ENCODE data around the gene CMTM4. TPM values are rescaled to one million over a fixed set of nuclear protein-coding genes. Genes with fewer than 3 reads are reported as not detected.

The CMTM4 gene
- polyA plus RNA-seq, 1 experiment = 28.0 TPM

DNA sequence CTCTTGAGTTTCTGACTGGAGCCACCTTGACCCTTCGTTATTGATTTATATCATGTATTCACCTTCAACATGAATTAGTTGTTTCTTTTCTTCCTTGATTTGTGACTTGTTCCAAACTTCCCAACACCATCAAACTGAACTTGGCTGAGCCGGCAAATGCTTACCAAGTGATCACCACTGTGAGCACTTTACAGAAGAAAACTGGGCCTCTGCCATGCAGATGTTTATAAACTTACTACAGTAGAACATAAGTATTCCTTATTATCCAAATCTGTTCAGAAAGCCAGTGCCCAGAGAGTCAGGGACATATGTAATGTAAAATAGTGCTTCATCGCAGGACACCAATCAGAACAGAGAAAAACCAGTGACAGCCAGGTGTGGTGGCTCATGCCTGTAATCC lies 19.9 kb downstream of the CMTM4 start:
- CTCF ChIA-PET = interaction anchor here (0.7 to 1.7 kb wide), 2 partner anchors 13 to 68 kb away, joined by 3 read pairs; no protein-coding TSS in a partner anchor
- DNase-seq (ENCODE audit: low read depth) = no peak

DNA sequence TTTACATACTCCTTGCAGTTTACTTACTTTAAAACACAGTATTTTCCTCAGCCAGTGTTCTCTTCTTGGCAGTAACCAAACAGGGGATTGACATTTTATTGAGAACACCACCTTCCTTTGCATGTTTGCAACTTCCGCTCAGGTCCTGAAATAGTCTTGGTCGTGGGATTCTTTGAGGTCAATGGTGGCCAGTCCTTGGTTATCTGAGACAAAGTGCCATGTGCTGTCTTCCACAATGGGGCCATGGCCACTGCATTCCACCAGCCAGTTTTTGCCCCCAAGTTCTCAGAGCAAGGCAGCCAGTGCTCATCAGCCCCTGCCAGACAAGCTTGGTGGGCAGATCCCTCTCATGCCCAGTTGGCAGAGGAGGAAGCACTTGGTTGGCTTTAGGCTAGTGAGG lies 22.9 kb downstream of the CMTM4 start:
- no peaks in the 10 kb centered on the region for H3K36me3 ChIP-seq (ENCODE audit: control insufficient read depth, insufficient read depth, low read length)
- ChIA-PET POLR2A (no interaction called here), CTCF (interaction anchor here (1.2 kb wide), 1 partner anchor 54 kb away, joined by 4 read pairs; no protein-coding TSS in a partner anchor)
- no peak overlapping the region for H3K4me3 ChIP-seq (ENCODE audit: low read depth, low read length)
- H3K27me3 ChIP-seq (ENCODE audit: control insufficient read depth, insufficient read depth, low read length) = no peaks in the 10 kb centered on the region
- TF ChIP-seq CTCF (IDR thresholded peaks at IDR 0.05; ENCODE audit: insufficient read depth, low read depth, low read length) = no peak
- no peak for DNase-seq (ENCODE audit: low read depth)

More for the DNA sequence above, 19.9 kb downstream of the CMTM4 start:
- H3K4me3 ChIP-seq (ENCODE audit: low read depth, low read length) = no peak overlapping the region
- no peak for TF ChIP-seq CTCF (IDR thresholded peaks at IDR 0.05; ENCODE audit: insufficient read depth, low read depth, low read length)
- H3K36me3 ChIP-seq (ENCODE audit: control insufficient read depth, insufficient read depth, low read length) = no peaks in the 10 kb centered on the region
- no peaks in the 10 kb centered on the region for H3K27me3 ChIP-seq (ENCODE audit: control insufficient read depth, insufficient read depth, low read length)
- POLR2A ChIA-PET = no interaction called here

- Histone ChIP-seq H3K27me3 (ENCODE audit: control insufficient read depth, insufficient read depth, low read length) (no peaks in the 10 kb centered on the region), H3K4me3 (ENCODE audit: low read depth, low read length) (no peak overlapping the region), H3K36me3 (ENCODE audit: control insufficient read depth, insufficient read depth, low read length) (no peaks in the 10 kb centered on the region)
- ChIA-PET POLR2A (no interaction called here), CTCF (interaction anchor here (0.7 kb wide), 1 partner anchor 8 kb away, joined by 3 read pairs; no protein-coding TSS in a partner anchor)
- no peak for DNase-seq (ENCODE audit: low read depth)
- TF ChIP-seq CTCF (IDR thresholded peaks at IDR 0.05; ENCODE audit: insufficient read depth, low read depth, low read length) = no peak
These were observed 25.7 kb downstream of the CMTM4 start for GRCh38 chr16:66670691-66671388.

- H3K36me3 ChIP-seq (ENCODE audit: control insufficient read depth, insufficient read depth, low read length) = no peaks in the 10 kb centered on the region
- POLR2A ChIA-PET = interaction anchor here (0.5 kb wide), 1 partner anchor 41 kb away, joined by 3 read pairs; no protein-coding TSS in a partner anchor
These were observed 27.6 kb downstream of the CMTM4 start for GRCh38 chr16:66668777-66669444.

More at GRCh38 chr16:66668777-66669444, 27.6 kb downstream of the CMTM4 start:
- no peak for TF ChIP-seq CTCF (IDR thresholded peaks at IDR 0.05; ENCODE audit: insufficient read depth, low read depth, low read length)
- CTCF ChIA-PET = interaction anchor here (1.1 to 1.3 kb wide), 2 partner anchors 162 to 262 kb away, joined by 3 to 4 read pairs; partner anchors contain the start of gene NAE1
- DNase-seq (ENCODE audit: low read depth) = peak; percentile 84
- no peak overlapping the region for H3K4me3 ChIP-seq (ENCODE audit: low read depth, low read length)
- H3K27me3 ChIP-seq (ENCODE audit: control insufficient read depth, insufficient read depth, low read length) = no peaks in the 10 kb centered on the region
